Measurements from ENCODE around the gene PEX26.
"Not testable (repeated sequence)": the region's sequence is repeated elsewhere in the genome, so short reads cannot be mapped to it uniquely, and the experiment has no call there.

PEX26 gene

GRCh38 chr22:18096823-18097222 is 19.0 kb downstream of the PEX26 start:
- no peak for DNase-seq (ENCODE audit: low read depth)
- H3K4me3 ChIP-seq (replicated peaks; ENCODE audit: low read depth, low read length) = no peak overlapping the region
- TF ChIP-seq CTCF (IDR thresholded peaks at IDR 0.05; ENCODE audit: low read length, missing control alignments) = no peak

- DNase-seq (ENCODE audit: low read depth) = no peak
- no peak overlapping the region for H3K4me3 ChIP-seq (replicated peaks; ENCODE audit: low read depth, low read length)
- no peak for TF ChIP-seq CTCF (IDR thresholded peaks at IDR 0.05; ENCODE audit: low read length, missing control alignments)
Measured at GRCh38 chr22:18100781-18101180, 23.0 kb downstream of the PEX26 start.

- no peak for DNase-seq (ENCODE audit: low read depth)
- no peak overlapping the region for H3K4me3 ChIP-seq (replicated peaks; ENCODE audit: low read depth, low read length)
- no peak for TF ChIP-seq CTCF (IDR thresholded peaks at IDR 0.05; ENCODE audit: low read length, missing control alignments)
Measured at GRCh38 chr22:18101536-18101935, 23.7 kb downstream of the PEX26 start.

GRCh38 chr22:18103527-18104269 is 25.9 kb downstream of the PEX26 start:
- no peak for DNase-seq (ENCODE audit: low read depth)
- H3K4me3 ChIP-seq (replicated peaks; ENCODE audit: low read depth, low read length) = no peak overlapping the region
- TF ChIP-seq CTCF (IDR thresholded peaks at IDR 0.05; ENCODE audit: low read length, missing control alignments) = no peak

- peak; percentile 49 for DNase-seq (ENCODE audit: low read depth)
- no peak for TF ChIP-seq CTCF (IDR thresholded peaks at IDR 0.05; ENCODE audit: low read length, missing control alignments)
- H3K4me3 ChIP-seq (replicated peaks; ENCODE audit: low read depth, low read length) = no peak overlapping the region
Measured at GRCh38 chr22:18104566-18104965, 26.8 kb downstream of the PEX26 start.

- DNase-seq (ENCODE audit: low read depth); H3K4me3 ChIP-seq (replicated peaks; ENCODE audit: low read depth, low read length): not testable (repeated sequence)
Measured at GRCh38 chr22:18105981-18106380, 28.2 kb downstream of the PEX26 start.

GRCh38 chr22:18106550-18107341 is 29.0 kb downstream of the PEX26 start:
- H3K4me3 ChIP-seq (replicated peaks; ENCODE audit: low read depth, low read length); DNase-seq (ENCODE audit: low read depth): not testable (repeated sequence)

GRCh38 chr22:18108187-18108586 is 30.4 kb downstream of the PEX26 start:
- H3K4me3 ChIP-seq (replicated peaks; ENCODE audit: low read depth, low read length) = no peak overlapping the region
- DNase-seq (ENCODE audit: low read depth) = no peak
- TF ChIP-seq CTCF (IDR thresholded peaks at IDR 0.05; ENCODE audit: low read length, missing control alignments) = no peak

Data from fibroblast of pulmonary artery (primary cell).